Tibial artery (tissue), 4 donors: ENCODE data around the gene AKAP8L.

Source experiments
- DNase-seq, 2 donors: peaks; one replicate each; pipeline ENCODE4 v3.0.0-alpha.2; 2019
- H3K27ac ChIP-seq, 2 donors: fragments of 200-600 bp; sonication (generic) in 1 of 2; 1 replicate in 1 of 2; 2 replicates in 1 of 2; pipeline ENCODE4 v1.5.1; 2018 to 2019; ENCODE audit warnings: mild to moderate bottlenecking in 1 of 2
- H3K27me3 ChIP-seq, 2 donors: fragments of 200-600 bp; sonication (generic) in 1 of 2; one replicate each; pipeline versions ENCODE4 v1.5.1 to v1.6.0; 2016 to 2019
- H3K36me3 ChIP-seq, 3 donors: fragments of 200-600 bp; sonication (generic) in 2 of 3; one replicate each; pipeline ENCODE4 v1.5.1; 2016 to 2019; ENCODE audit warnings: mild to moderate bottlenecking in 2 of 3
- H3K4me1 ChIP-seq, 4 donors: fragments of 200-600 bp; sonication (generic) in 2 of 4; 1 replicate in 3 of 4; 2 replicates in 1 of 4; pipeline ENCODE4 v1.5.1; 2016 to 2019
- H3K4me3 ChIP-seq, 2 donors: fragments of 200-600 bp; sonication (generic) in 1 of 2; 1 replicate in 1 of 2; 2 replicates in 1 of 2; pipeline ENCODE4 v1.5.1; 2018 to 2019; ENCODE audit warnings: mild to moderate bottlenecking in 2 of 2
- H3K9me3 ChIP-seq, 3 donors: fragments of 200-600 bp; sonication (generic) in 1 of 3; one replicate each; pipeline ENCODE4 v1.5.1; 2016 to 2019
- intact Hi-C: fragments of 100-400 bp; cut with DNase I; formaldehyde crosslinking; loops from one replicate; pipeline ENCODE4 v1.15.0; 2023; ENCODE audit warnings: low total_unique reads
- TF ChIP-seq, protein P1 (sequence below), 2 experiments: fragments of 200-600 bp in 1 of 2; fragments of 450-650 bp in 1 of 2; IDR thresholded peaks; one replicate each; pipeline ENCODE4 v1.5.1; 2017 to 2019; ENCODE audit warnings: antibody characterized with exemption in 2 of 2, mild to moderate bottlenecking in 1 of 2, moderate library complexity in 1 of 2

Gene AKAP8L

GRCh38 chr19:15442142-15442920, 23.5 kb upstream of the AKAP8L start:
- Histone ChIP-seq H3K27ac (no peak overlapping the region), H3K27me3 (no peaks in the 10 kb centered on the region), H3K4me3 (no peak overlapping the region), H3K36me3 (peaks cover 0 to 33% (median 0%) of the 10 kb centered on the region in 3 donors), H3K9me3 (no peaks in the 10 kb centered on the region), H3K4me1 (peaks cover 0 to 73% (median 62%) of the 10 kb centered on the region in 4 donors)
- TF ChIP-seq, protein P1, sequence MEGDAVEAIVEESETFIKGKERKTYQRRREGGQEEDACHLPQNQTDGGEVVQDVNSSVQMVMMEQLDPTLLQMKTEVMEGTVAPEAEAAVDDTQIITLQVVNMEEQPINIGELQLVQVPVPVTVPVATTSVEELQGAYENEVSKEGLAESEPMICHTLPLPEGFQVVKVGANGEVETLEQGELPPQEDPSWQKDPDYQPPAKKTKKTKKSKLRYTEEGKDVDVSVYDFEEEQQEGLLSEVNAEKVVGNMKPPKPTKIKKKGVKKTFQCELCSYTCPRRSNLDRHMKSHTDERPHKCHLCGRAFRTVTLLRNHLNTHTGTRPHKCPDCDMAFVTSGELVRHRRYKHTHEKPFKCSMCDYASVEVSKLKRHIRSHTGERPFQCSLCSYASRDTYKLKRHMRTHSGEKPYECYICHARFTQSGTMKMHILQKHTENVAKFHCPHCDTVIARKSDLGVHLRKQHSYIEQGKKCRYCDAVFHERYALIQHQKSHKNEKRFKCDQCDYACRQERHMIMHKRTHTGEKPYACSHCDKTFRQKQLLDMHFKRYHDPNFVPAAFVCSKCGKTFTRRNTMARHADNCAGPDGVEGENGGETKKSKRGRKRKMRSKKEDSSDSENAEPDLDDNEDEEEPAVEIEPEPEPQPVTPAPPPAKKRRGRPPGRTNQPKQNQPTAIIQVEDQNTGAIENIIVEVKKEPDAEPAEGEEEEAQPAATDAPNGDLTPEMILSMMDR (IDR thresholded peaks at IDR 0.05): no peak
- intact Hi-C loops: no loop called here
- DNase-seq: no peak

DNA sequence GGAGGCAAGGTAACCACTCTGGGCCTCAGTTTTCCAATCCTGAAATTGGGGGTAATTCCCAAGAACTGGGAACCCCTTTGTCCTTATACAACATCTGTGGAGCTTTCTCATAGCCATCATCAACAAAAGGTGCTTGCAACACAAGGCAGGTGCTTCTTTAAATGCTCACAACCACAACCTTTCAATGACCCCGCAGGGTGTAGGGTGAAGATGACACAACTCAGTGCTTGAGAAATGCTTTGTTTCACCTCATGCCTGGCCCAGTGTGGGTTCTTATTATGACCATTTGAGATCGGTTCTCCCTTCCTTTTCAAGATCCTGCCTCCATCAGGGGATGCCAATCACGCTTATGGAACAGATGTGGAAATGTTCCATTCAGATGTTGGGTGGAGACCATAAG, 22.5 kb upstream of the AKAP8L start:
- H3K27ac ChIP-seq: no peak overlapping the region
- H3K4me1 ChIP-seq: peaks cover 0 to 78% (median 68%) of the 10 kb centered on the region in 4 donors
- H3K9me3 ChIP-seq: no peaks in the 10 kb centered on the region
- TF ChIP-seq, protein P1 (IDR thresholded peaks at IDR 0.05): no peak
- no peak overlapping the region for H3K4me3 ChIP-seq
- no peaks in the 10 kb centered on the region for H3K27me3 ChIP-seq
- DNase-seq: no peak
- intact Hi-C loops: no loop called here
- H3K36me3 ChIP-seq: peaks cover 0 to 27% (median 0%) of the 10 kb centered on the region in 3 donors

- no peak for DNase-seq
- TF ChIP-seq, protein P1 (IDR thresholded peaks at IDR 0.05): no peak
- no peaks in the 10 kb centered on the region for H3K9me3 ChIP-seq
- H3K27me3 ChIP-seq: no peaks in the 10 kb centered on the region
- peaks cover 0 to 65% (median 55%) of the 10 kb centered on the region in 4 donors for H3K4me1 ChIP-seq
- intact Hi-C loops: loop anchor here (10.0 kb wide), 1 partner anchor 265 kb away; no protein-coding TSS in a partner anchor
- peaks cover 0 to 26% (median 0%) of the 10 kb centered on the region in 3 donors for H3K36me3 ChIP-seq
- H3K4me3 ChIP-seq: no peak overlapping the region
- H3K27ac ChIP-seq: no peak overlapping the region
These were observed 21.2 kb upstream of the AKAP8L start for GRCh38 chr19:15439821-15440641.

GRCh38 chr19:15439078-15439799, 20.5 kb upstream of the AKAP8L start:
- H3K27me3 ChIP-seq: no peaks in the 10 kb centered on the region
- intact Hi-C loops: loop anchor here (10.0 kb wide), 1 partner anchor 264 kb away; no protein-coding TSS in a partner anchor
- peaks cover 0 to 26% (median 0%) of the 10 kb centered on the region in 3 donors for H3K36me3 ChIP-seq
- H3K4me1 ChIP-seq: peaks cover 0 to 57% (median 49%) of the 10 kb centered on the region in 4 donors
- TF ChIP-seq, protein P1 (IDR thresholded peaks at IDR 0.05): no peak
- no peaks in the 10 kb centered on the region for H3K9me3 ChIP-seq
- H3K4me3 ChIP-seq: no peak overlapping the region
- DNase-seq: no peak
- peak overlapping the region; percentile 59 to 68 for H3K27ac ChIP-seq

DNA sequence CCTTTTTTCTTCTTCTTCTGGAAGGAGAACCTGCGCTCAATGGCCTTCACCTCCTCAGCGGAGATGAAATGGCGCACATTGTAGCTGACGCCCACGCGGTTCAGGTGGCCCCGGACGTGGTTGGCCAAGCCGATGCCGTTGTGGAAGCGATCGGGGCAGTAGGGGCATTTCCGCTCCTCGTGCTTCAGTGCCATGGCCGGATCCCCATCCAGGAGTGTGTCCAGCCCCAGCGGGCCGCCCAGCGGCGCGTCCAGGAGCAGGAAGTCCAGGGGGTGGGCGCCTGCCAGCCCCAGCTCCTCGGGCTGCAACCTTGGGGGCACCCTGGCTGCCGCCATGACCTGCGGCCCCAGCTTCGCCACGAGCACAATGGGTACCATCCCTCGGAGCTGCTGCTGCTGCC, 19.8 kb upstream of the AKAP8L start:
- no peaks in the 10 kb centered on the region for H3K27me3 ChIP-seq
- TF ChIP-seq, protein P1 (IDR thresholded peaks at IDR 0.05): no peak
- DNase-seq: no peak
- no peak overlapping the region for H3K4me3 ChIP-seq
- H3K27ac ChIP-seq: peak overlapping the region; percentile 59 to 68
- peaks cover 0 to 53% (median 45%) of the 10 kb centered on the region in 4 donors for H3K4me1 ChIP-seq
- H3K9me3 ChIP-seq: no peaks in the 10 kb centered on the region
- peaks cover 0 to 26% (median 0%) of the 10 kb centered on the region in 3 donors for H3K36me3 ChIP-seq
- intact Hi-C loops: loop anchor here (10.0 kb wide), 1 partner anchor 264 kb away; no protein-coding TSS in a partner anchor
